Activated CD8-positive, alpha-beta memory T cell treated with anti-CD3 and anti-CD28 coated beads for 4 hours (primary cell): ENCODE results near the gene VWA5B1.
"Not testable (repeated sequence)": the region's sequence is repeated elsewhere in the genome, so short reads cannot be mapped to it uniquely, and the experiment has no call there.

ENCODE experiments used
- DNase-seq, 2 donors: peaks; one replicate each; pipeline ENCODE4 v3.0.0-alpha.2; 2020; ENCODE audit warnings: low read depth in 2 of 2

Gene VWA5B1

DNA sequence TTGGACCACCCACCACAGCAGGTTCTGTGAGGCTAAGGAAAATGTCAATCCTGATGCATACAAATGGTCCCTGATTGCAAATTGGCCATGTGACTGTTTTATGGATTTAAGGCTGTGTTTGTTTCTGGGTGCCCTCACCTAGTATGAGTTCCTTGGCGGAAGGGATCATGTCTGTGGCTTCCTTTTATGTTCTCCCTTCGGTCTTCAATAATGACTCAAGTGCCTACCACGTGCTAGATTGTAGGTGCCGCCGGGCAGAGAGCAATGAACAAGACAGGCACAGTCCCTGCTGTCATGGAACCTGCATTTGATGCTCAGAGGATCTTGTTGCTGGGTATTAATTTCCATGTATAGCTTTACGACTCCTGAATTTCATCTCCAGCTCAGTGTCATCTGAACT, 9.8 kb upstream of the VWA5B1 start:
- DNase-seq: no peak

DNA sequence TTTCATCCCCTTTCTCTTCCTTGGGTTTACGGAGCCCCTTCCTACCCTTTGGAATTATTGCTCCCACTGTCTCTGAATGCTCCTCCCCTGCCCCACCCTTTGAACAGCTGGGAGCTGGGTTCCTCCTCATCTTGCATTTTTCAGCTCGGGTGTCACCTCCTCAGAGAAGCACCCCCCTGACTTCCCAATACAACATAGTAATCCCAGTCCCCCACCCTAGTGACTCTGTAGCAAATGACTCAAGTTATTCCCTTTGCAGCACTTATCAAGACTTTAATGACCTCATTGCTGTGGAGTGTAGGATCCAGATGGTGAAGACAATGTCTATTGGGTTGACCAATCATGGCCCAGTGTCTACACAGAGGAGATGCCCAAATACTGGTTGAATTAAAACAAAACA, 8.9 kb upstream of the VWA5B1 start:
- no peak for DNase-seq

GRCh38 chr1:20282533-20282932, 8.1 kb upstream of the VWA5B1 start:
- no peak for DNase-seq

DNA sequence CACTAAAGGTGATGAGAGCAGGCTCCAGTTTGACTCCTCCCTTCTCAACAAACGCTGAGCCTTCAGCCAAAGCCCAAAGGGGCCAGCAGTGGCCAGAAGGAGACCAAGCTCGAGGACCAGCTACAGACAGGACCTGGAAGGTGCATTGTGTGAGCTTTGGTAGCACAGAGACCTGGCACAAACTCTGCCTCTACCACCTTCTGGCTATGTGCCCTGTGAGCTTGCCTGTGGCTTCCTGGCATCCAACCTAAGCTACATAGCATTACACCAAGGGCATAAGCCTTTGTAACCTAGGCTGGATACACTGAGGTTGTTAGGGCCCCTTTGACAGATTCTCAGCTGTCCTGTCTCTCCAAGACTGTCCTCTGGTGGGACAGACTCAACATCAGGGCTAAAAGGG, 6.6 kb upstream of the VWA5B1 start:
- DNase-seq: no peak

- no peak for DNase-seq
Observed at GRCh38 chr1:20284625-20285024, 6.0 kb upstream of the VWA5B1 start.

DNA sequence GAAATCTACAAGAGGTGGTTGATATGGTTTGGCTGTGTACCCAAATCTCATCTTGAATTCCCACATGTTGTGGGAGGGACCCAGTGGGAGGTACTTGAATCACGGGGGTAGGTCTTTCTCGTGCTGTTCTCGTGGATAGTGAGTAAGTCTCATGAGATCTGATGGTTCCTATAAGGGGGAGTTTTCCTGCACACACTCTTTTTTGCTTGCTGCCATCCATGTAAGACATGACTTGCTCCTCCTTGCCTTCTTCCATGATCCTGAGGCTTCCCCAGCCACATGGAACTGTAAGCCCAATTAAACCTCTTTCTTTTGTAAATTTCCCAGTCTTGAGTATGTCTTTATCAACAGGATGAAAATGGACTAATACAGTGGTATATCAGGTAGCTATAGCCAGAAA, 5.2 kb upstream of the VWA5B1 start:
- DNase-seq: no peak

- not testable (repeated sequence) for DNase-seq
Observed at GRCh38 chr1:20287696-20288095, 3.0 kb upstream of the VWA5B1 start.

DNA sequence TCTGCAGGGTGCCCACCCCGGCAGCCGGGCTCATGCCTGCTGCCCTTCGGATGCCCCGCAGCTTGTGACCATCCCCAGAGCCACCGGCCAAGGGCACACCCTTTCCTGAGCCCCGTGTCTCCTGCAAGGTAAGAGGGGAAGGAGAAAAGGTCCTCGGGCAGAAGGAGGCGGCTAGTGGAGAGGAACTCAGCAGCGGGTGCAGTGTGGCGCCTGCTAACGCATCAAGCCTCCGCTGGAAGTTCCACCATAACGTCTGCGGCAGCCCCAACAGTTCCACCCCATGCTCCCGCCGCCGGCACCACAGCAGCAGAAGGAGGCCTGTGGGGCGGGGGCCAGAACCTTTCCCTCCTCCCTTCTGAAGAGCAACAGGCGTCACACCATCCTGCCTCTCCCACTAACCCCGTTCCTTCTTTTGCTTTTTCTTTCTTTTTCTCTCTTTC, 990 bp downstream of the VWA5B1 start:
- no peak for DNase-seq

DNA sequence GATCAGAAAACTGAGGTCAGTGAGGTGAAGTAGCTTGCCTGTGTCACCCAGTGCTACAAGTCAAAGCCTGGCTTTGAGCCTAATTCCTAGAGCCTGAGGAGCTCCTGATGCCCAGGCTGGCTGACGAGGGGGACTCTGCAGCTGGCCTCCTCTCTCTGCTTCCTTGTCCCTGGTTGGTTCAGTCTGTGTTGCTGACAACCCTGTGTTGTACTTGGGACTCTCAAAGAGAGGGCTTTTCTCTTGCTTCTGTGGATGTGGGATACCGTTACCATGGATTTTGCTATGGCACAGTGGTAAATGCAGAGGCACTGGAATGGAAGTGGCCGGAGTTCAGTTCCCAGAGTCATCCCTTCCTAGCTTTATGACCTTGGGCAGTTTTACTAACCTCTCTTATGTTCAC, 8.0 kb downstream of the VWA5B1 start:
- DNase-seq: no peak

- DNase-seq: no peak
Observed at GRCh38 chr1:20301463-20302107, 10.9 kb downstream of the VWA5B1 start.

GRCh38 chr1:20302108-20302471, 11.4 kb downstream of the VWA5B1 start:
- DNase-seq: no peak

DNA sequence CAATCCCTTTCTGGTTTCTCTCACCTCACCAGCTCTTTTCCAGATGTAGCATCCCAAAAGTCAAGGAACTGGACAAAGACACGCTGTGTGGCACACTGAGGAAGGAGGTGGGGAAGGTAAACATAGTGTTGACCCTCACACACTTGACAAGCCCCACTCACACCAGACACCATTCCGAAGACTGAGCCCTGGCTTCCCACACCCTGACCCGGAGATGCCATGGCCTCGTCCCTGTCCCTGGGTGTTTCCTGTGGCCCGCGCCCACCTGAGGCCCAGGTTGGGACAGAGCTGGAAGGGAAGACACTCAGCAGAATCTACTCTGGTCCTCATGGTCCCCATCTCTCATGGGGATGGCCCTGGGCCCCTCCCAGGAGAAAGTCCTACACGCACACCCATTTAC, 16.4 kb downstream of the VWA5B1 start:
- no peak for DNase-seq

- no peak for DNase-seq
Observed at GRCh38 chr1:20308569-20308968, 17.9 kb downstream of the VWA5B1 start.

DNA sequence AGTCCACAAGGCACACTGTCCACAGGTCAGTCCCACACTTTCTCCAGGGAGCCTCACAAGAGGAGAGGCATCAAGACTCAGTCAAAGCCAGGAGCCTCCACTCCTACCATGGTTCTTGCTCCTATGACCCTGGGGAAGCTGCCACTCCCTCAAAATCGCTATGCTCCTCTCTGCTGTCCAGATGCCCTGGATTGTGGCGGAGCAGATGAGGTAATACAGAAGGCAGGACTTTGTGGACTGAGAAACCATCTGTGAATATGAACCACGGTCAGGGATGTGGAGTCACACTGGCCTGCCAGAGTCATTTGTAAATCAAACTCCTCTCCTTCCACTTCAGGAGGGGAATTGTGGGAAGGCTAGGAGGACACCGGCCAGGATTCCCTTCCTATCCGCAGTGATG, 20.6 kb downstream of the VWA5B1 start:
- no peak for DNase-seq

DNA sequence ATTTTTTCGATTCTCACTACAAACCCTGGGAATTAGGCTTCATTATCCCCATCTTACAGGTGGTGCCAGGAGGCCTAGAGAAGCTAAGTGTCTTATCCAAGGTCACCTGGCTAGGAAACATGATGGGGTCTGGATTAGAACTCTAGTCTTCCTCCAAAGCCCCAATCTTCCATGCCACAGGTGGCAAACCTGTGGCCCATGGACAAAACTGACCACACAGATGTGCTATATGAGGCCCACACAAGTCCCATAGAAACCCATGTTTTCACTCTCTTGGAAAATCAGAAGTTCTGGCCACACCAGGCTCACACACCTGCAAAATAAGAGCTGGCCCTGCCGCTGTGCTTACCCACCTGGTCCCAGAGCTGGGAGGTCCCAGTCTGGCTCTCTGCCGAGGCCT, 21.6 kb downstream of the VWA5B1 start:
- no peak for DNase-seq

- DNase-seq: no peak
Observed at GRCh38 chr1:20312818-20313217, 22.1 kb downstream of the VWA5B1 start.

- DNase-seq: no peak
Observed at GRCh38 chr1:20317471-20317870, 26.8 kb downstream of the VWA5B1 start.

DNA sequence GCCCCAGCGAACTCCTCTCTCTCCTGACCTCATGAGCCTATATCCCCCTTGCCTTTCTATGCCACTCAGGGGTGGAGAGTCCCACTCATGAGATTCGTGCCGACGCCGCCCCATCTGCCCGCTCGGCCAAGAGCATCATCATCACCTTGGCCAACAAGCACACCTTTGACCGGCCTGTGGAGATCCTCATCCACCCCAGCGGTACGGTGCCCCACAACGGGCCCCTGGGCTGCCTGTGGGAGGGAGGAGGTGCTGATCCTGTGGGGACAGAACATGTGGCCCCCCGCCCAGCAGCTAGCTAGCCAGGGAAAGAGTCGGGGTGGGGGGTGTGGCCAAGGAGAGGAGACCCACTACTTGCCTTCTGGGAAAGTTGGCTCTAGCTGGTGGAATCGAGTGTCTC, 27.8 kb downstream of the VWA5B1 start:
- DNase-seq: no peak

DNA sequence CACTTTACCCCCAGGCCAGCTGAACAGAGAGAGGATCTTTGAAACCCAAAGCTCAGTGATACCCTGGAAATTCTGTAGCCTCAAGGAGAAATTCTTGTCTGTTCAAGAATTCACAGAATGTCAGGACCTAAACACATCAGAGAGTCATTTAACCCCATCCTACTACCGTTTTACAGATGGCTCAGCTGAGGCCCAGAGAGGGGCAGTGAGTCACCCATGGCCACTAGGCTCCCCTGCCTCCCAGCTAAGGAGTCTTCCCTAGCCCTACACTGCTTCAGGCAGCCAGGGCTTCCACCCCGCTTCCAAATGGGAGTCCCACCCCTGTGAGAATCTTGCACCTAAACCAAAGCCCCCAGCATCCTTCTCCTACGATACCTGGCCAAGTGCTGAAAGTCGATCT, 28.3 kb downstream of the VWA5B1 start:
- DNase-seq: no peak

- no peak for DNase-seq
Observed at GRCh38 chr1:20319456-20320220, 29.0 kb downstream of the VWA5B1 start.

DNA sequence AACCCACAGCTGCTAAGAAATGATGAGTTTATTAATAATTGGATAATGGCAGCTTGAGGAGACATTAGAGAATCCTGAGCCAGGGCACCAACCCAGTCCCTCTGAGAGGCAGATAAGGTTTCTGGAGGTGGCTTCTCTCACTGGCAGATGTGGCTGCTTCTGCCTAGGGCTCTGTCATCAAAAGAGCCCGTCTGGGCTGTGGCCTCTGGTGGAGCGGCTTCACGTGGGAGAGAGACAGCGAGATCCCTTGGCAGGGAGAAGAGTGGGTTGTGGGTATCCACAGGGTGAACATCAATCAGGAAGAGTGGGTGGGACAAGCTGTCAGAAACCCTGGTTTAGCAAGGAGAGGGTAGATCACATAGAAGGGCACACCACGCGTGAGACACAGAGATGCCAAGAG, 30.0 kb downstream of the VWA5B1 start:
- no peak for DNase-seq

- DNase-seq: no peak
Observed at GRCh38 chr1:20321573-20321972, 30.9 kb downstream of the VWA5B1 start.

GRCh38 chr1:20322081-20322824, 31.6 kb downstream of the VWA5B1 start:
- no peak for DNase-seq
